NB4 (cell line): Measurements from ENCODE around the gene MFGE8.

ENCODE experiments used
- CTCF ChIP-seq: IDR thresholded peaks from one replicate; pipeline ENCODE4 v1.5.1; 2012; ENCODE audit warnings: low read depth, low read length
- MAX ChIP-seq: IDR thresholded peaks from 2 replicates; pipeline ENCODE4 v1.6.1; 2011; ENCODE audit warnings: low read depth, low read length
- MYC ChIP-seq: IDR thresholded peaks from 2 replicates; pipeline ENCODE4 v1.6.1; 2011; ENCODE audit warnings: low read depth, low read length
- POLR2A ChIP-seq: IDR thresholded peaks from 2 replicates; pipeline ENCODE4 v1.6.1; 2011; ENCODE audit warnings: mild to moderate bottlenecking; ENCODE audit not compliant: insufficient read length; ENCODE audit errors: extremely low read depth

DNA sequence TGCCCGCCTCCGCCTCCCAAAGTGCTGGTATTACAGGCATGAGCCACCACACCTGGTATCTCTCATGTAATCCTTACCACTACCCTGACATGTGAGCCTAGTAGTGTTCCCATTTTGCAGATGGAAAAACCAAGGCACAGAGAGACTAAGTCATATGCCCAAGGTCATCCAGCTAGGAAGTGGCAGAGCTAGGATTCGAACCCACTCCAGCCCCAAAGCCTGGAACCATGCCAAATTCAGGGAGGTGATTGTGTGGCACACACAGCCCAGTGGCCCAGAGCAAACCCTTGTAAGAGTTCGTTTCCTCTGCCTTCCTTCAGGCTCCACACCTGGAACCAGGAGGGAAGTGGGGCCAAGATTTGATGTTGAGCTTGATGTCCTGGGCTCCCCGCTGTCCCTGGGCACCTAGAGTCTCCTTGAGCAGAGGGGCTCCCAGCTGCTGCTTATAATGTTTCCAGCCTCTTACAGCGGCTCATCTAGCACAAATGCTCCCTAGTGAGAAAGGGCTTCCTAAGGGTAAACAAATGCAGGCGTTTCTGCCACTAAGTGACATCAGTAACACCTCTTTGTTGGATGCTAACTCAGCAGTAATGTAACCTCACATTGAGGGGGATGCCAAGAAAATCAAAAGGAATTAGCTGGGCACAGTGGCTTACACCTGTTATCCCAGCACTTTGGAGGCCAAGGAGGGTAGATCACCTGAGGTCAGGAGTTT, 21.5 kb downstream of the MFGE8 start:
- no peak for TF ChIP-seq POLR2A
- no peak for TF ChIP-seq CTCF
- TF ChIP-seq MYC, result no peak
- no peak for TF ChIP-seq MAX
